NCI-H2081 treated with DMSO at 0.1 percent for 48 hours (cell line): ENCODE results near the gene SPRYD4.

ENCODE experiments used
- DNase-seq: peaks from one replicate; lab custom pipeline; 2025; lab: John Stamatoyannopoulos, UW

Gene SPRYD4

GRCh38 chr12:56521590-56522371 lies 53.4 kb downstream of the SPRYD4 start, which contains the start of gene RBMS2:
TSS of gene RBMS2 (plus strand) at chr12:56521820. CDS start at chr12:56522024, 204 bp downstream.
- DNase-seq: peak; percentile 27

GRCh38 chr12:56522411-56523193 lies 54.2 kb downstream of the SPRYD4 start:
- DNase-seq: no peak

- no peak for DNase-seq
Measured at GRCh38 chr12:56528846-56529245, 60.5 kb downstream of the SPRYD4 start.
